ENCODE results near the gene BBS9. TPM values are rescaled to one million over a fixed set of nuclear protein-coding genes. Genes with fewer than 3 reads are reported as not detected.

BBS9 gene
- total RNA-seq, 2 donors from 2014 or later: 23.0 to 28.6 TPM

GRCh38 chr7:33623267-33623666 lies 493.9 kb downstream of the BBS9 start:
- H3K27ac ChIP-seq: no peak overlapping the region
- ATAC-seq (ENCODE audit: insufficient number of reproducible peaks, low FRiP score, low read depth) (no peak), DNase-seq (ENCODE audit: low spot score) (no peak)
- H3K4me1 ChIP-seq (ENCODE audit: control insufficient read depth in 1 of 2, low read depth in 2 of 2): no peaks in the 10 kb centered on the region
- H3K9me3 ChIP-seq: no peaks in the 10 kb centered on the region
- H3K36me3 ChIP-seq: no peaks in the 10 kb centered on the region
- no peak for TF ChIP-seq CTCF (IDR thresholded peaks at IDR 0.05)
- H3K4me3 ChIP-seq: no peak overlapping the region
- no peaks in the 10 kb centered on the region for H3K27me3 ChIP-seq (replicated peaks; ENCODE audit: insufficient read depth)

- Histone ChIP-seq H3K36me3 (no peaks in the 10 kb centered on the region), H3K27me3 (replicated peaks; ENCODE audit: insufficient read depth) (no peaks in the 10 kb centered on the region), H3K27ac (no peak overlapping the region), H3K4me1 (ENCODE audit: control insufficient read depth in 1 of 2, low read depth in 2 of 2) (no peaks in the 10 kb centered on the region), H3K4me3 (no peak overlapping the region), H3K9me3 (no peaks in the 10 kb centered on the region)
- ATAC-seq (ENCODE audit: insufficient number of reproducible peaks, low FRiP score, low read depth) (no peak), DNase-seq (ENCODE audit: low spot score) (no peak)
- TF ChIP-seq CTCF (IDR thresholded peaks at IDR 0.05): no peak
These were observed 494.9 kb downstream of the BBS9 start for GRCh38 chr7:33624215-33624614.

GRCh38 chr7:33626869-33627268 lies 497.5 kb downstream of the BBS9 start:
- no peak overlapping the region for H3K27ac ChIP-seq
- DNase-seq (ENCODE audit: low spot score) (no peak), ATAC-seq (ENCODE audit: insufficient number of reproducible peaks, low FRiP score, low read depth) (no peak)
- no peaks in the 10 kb centered on the region for H3K9me3 ChIP-seq
- H3K36me3 ChIP-seq: no peaks in the 10 kb centered on the region
- H3K27me3 ChIP-seq (replicated peaks; ENCODE audit: insufficient read depth): no peaks in the 10 kb centered on the region
- no peak for TF ChIP-seq CTCF (IDR thresholded peaks at IDR 0.05)
- no peaks in the 10 kb centered on the region for H3K4me1 ChIP-seq (ENCODE audit: control insufficient read depth in 1 of 2, low read depth in 2 of 2)
- no peak overlapping the region for H3K4me3 ChIP-seq

GRCh38 chr7:33627741-33628140 lies 498.4 kb downstream of the BBS9 start:
- H3K36me3 ChIP-seq: no peaks in the 10 kb centered on the region
- no peaks in the 10 kb centered on the region for H3K27me3 ChIP-seq (replicated peaks; ENCODE audit: insufficient read depth)
- H3K9me3 ChIP-seq: no peaks in the 10 kb centered on the region
- no peak overlapping the region for H3K4me3 ChIP-seq
- DNase-seq (ENCODE audit: low spot score) (no peak), ATAC-seq (ENCODE audit: insufficient number of reproducible peaks, low FRiP score, low read depth) (no peak)
- no peaks in the 10 kb centered on the region for H3K4me1 ChIP-seq (ENCODE audit: control insufficient read depth in 1 of 2, low read depth in 2 of 2)
- no peak overlapping the region for H3K27ac ChIP-seq
- TF ChIP-seq CTCF (IDR thresholded peaks at IDR 0.05): no peak

GRCh38 chr7:33628894-33629293 lies 499.5 kb downstream of the BBS9 start:
- Histone ChIP-seq H3K4me3 (no peak overlapping the region), H3K27ac (no peak overlapping the region), H3K27me3 (replicated peaks; ENCODE audit: insufficient read depth) (no peaks in the 10 kb centered on the region), H3K4me1 (ENCODE audit: control insufficient read depth in 1 of 2, low read depth in 2 of 2) (no peaks in the 10 kb centered on the region), H3K36me3 (no peaks in the 10 kb centered on the region), H3K9me3 (no peaks in the 10 kb centered on the region)
- DNase-seq (ENCODE audit: low spot score) (no peak), ATAC-seq (ENCODE audit: insufficient number of reproducible peaks, low FRiP score, low read depth) (no peak)
- no peak for TF ChIP-seq CTCF (IDR thresholded peaks at IDR 0.05)

Measured in thoracic aorta (tissue), 2 donors.